ENCODE results near the gene HEBP1.

HEBP1 gene

DNA sequence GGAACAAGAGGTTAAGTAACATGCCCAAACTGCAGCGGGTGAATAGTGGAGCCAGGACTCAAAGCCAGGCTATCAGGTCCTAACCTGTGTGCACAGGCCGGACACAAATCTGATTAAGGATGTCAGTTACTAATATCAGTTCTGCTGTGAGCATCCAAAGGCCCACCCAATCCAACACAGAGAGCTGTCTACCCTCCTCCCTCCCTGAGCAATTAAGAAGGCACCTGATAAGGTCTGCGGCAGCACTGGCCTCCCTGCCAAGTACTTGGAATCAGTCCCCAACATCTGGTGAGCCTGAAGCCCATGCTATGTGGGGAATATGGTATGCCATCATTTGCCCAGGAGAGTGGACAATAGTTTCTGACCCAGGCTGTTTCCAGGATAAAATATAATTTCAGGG lies 3.9 kb downstream of the HEBP1 start:
- no peak overlapping the region for H3K4me3 ChIP-seq (ENCODE audit: low read depth, low read length)
- no peaks in the 10 kb centered on the region for H3K27me3 ChIP-seq (ENCODE audit: control insufficient read depth, insufficient read depth, low read length)
- no peak overlapping the region for H3K9ac ChIP-seq
- no peaks in the 10 kb centered on the region for H3K9me3 ChIP-seq (ENCODE audit: control insufficient read depth, low read length)
- no peak overlapping the region for H2AFZ ChIP-seq
- H3K4me2 ChIP-seq (ENCODE audit: low read length), result no peak overlapping the region
- no peaks in the 10 kb centered on the region for H3K36me3 ChIP-seq (ENCODE audit: control insufficient read depth, insufficient read depth, low read length)
- H3K4me1 ChIP-seq, result no peaks in the 10 kb centered on the region
- no peaks in the 10 kb centered on the region for H3K79me2 ChIP-seq
- no peak for TF ChIP-seq CTCF (IDR thresholded peaks at IDR 0.05)
- H3K27ac ChIP-seq, result no peak overlapping the region

DNA sequence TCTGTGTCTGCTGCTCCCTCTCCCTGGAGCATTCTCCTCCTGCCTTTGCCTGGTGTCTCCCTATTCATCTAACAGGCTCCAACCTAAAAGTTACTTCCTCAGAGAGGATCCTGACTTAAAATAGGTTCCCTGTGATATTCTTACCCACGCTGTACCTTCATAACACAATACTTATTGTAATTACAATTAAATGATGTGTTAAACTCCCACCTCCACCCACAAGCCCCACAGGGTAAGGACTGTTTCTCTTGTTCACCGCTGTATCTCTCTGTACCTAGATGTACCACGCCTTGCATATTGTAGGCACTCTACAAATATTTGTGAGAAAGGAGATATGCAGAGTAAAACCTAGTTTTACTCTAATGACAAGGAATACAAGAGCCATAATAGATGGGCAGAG lies 5.0 kb downstream of the HEBP1 start:
- Histone ChIP-seq H3K9ac (no peak overlapping the region), H2AFZ (no peak overlapping the region), H3K27ac (no peak overlapping the region), H3K27me3 (ENCODE audit: control insufficient read depth, insufficient read depth, low read length) (no peaks in the 10 kb centered on the region), H3K4me1 (peaks cover 3% of the 10 kb centered on the region), H3K79me2 (no peaks in the 10 kb centered on the region), H3K4me2 (ENCODE audit: low read length) (no peak overlapping the region), H3K36me3 (ENCODE audit: control insufficient read depth, insufficient read depth, low read length) (no peaks in the 10 kb centered on the region), H3K9me3 (ENCODE audit: control insufficient read depth, low read length) (no peaks in the 10 kb centered on the region), H3K4me3 (ENCODE audit: low read depth, low read length) (no peak overlapping the region)
- no peak for TF ChIP-seq CTCF (IDR thresholded peaks at IDR 0.05)

GRCh38 chr12:12993367-12993766 lies 6.7 kb downstream of the HEBP1 start:
- H3K4me3 ChIP-seq (ENCODE audit: low read depth, low read length), result no peak overlapping the region
- H3K4me2 ChIP-seq (ENCODE audit: low read length), result no peak overlapping the region
- no peak for TF ChIP-seq CTCF (IDR thresholded peaks at IDR 0.05)

GRCh38 chr12:12992418-12993130 lies 7.5 kb downstream of the HEBP1 start:
- Histone ChIP-seq H3K4me3 (ENCODE audit: low read depth, low read length) (no peak overlapping the region), H3K4me2 (ENCODE audit: low read length) (no peak overlapping the region), H3K9me3 (ENCODE audit: control insufficient read depth, low read length) (no peaks in the 10 kb centered on the region), H3K27ac (no peak overlapping the region), H3K4me1 (peaks cover 3% of the 10 kb centered on the region), H3K27me3 (ENCODE audit: control insufficient read depth, insufficient read depth, low read length) (no peaks in the 10 kb centered on the region), H3K36me3 (ENCODE audit: control insufficient read depth, insufficient read depth, low read length) (no peaks in the 10 kb centered on the region), H3K9ac (no peak overlapping the region), H2AFZ (no peak overlapping the region), H3K79me2 (no peaks in the 10 kb centered on the region)
- TF ChIP-seq CTCF (IDR thresholded peaks at IDR 0.05), result no peak

More at GRCh38 chr12:12993367-12993766, 6.7 kb downstream of the HEBP1 start:
- H2AFZ ChIP-seq, result no peak overlapping the region
- H3K4me1 ChIP-seq, result peaks cover 3% of the 10 kb centered on the region
- no peaks in the 10 kb centered on the region for H3K36me3 ChIP-seq (ENCODE audit: control insufficient read depth, insufficient read depth, low read length)
- H3K27me3 ChIP-seq (ENCODE audit: control insufficient read depth, insufficient read depth, low read length), result no peaks in the 10 kb centered on the region
- H3K79me2 ChIP-seq, result no peaks in the 10 kb centered on the region
- no peak overlapping the region for H3K9ac ChIP-seq
- H3K27ac ChIP-seq, result no peak overlapping the region
- no peaks in the 10 kb centered on the region for H3K9me3 ChIP-seq (ENCODE audit: control insufficient read depth, low read length)

Data from parathyroid adenoma (tissue), 2 donors.